Medulla oblongata (tissue), 1 donor: ENCODE measurements around the gene CCR7.

Experiments
- DNase-seq: peaks from one replicate; pipeline ENCODE4 v3.0.0-alpha.2; 2015; ENCODE audit errors: extremely low spot score

Gene CCR7

GRCh38 chr17:40561871-40562611, 3.2 kb downstream of the CCR7 start:
- no peak for DNase-seq

DNA sequence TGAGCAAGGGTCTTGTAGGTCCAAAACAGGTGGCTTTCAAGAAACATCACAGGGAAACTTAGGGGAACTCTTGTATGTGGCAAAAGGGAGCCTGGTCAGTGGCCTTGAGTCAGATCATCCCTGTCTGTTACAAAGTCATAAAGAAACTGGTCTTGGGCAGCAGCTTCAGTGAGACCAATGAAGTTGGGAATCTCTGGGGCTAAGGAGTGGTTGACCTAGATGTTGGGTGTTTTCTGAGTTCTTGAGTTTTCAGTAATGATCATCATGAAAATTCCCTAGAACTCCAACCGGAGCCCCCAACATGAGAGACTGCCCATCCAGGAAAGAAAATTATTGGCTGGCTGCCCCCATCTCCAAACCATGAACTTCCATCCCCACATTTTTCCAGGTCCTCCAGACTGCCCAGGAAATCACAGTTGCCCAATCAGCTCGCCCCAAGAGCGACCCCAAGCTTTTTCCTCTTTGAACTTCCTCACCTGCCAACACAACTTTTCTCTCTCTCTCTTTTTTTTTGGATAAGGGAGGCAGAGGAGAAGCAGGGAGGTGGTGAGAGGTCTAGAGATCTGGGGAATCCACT, 3.9 kb downstream of the CCR7 start:
- no peak for DNase-seq

- DNase-seq: no peak
Measured at GRCh38 chr17:40560592-40561293, 4.5 kb downstream of the CCR7 start.

GRCh38 chr17:40559954-40560591, 5.2 kb downstream of the CCR7 start:
- DNase-seq: peak; percentile 89

GRCh38 chr17:40559564-40559916, 5.7 kb downstream of the CCR7 start:
- no peak for DNase-seq

GRCh38 chr17:40558890-40559563, 6.2 kb downstream of the CCR7 start:
- DNase-seq: no peak

DNA sequence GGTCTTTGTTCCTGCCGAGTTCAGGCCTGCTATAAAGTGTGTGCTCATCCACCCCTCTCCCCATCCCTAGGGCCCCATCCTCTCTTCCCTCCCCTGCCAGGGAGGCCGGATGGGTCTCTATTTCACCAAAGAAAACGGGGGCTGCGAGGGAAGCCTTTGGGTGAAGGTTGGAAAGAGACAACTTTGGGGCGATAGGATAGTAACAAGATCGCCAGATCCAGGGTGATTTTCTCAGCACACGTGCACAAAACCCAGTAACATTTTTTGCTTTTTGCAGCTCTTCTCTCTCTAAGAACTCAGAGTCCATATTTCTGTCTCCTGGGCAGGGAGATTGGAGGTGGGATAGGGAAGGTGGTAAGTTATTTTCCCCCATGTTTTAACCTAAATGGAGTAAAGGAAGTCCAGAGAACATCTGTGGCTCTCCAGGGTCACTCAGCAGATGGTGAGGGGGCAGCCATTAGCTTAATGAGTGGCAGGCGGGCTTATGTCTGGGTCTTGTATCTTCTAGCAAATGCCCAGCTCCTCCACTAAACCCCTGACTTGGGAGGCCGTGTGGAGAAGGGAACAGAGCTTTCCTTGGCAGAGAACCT, 6.9 kb downstream of the CCR7 start:
- no peak for DNase-seq

GRCh38 chr17:40557531-40558299, 7.6 kb downstream of the CCR7 start:
- DNase-seq: peak; percentile 24

DNA sequence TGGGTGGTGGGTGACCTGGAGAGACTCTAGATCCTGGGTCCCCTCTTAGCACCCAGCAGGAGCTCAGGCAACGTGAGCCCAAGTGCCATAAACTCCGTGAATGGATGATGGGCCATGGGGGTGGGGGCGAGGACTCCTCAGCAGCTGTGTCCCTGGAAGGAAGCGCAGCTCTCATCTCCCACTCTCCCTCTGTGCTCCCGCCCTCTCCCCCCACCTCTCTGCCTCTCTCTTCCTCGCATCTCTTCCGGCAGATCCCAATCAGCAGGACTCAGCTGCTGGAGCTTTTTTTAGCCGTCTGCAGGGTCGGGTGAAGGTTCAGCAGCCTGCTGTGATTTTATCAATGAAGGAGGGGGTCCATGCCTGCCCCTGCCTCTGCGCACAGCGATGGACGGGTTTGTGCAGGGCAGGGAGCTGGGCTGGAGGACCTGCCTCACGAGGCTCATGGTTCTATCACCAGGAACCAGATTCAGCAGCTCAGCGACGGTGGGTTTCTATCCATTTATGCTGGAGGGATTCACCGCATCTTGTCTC, 8.3 kb downstream of the CCR7 start:
- DNase-seq: no peak

GRCh38 chr17:40556198-40556661, 9.0 kb downstream of the CCR7 start:
- no peak for DNase-seq

DNA sequence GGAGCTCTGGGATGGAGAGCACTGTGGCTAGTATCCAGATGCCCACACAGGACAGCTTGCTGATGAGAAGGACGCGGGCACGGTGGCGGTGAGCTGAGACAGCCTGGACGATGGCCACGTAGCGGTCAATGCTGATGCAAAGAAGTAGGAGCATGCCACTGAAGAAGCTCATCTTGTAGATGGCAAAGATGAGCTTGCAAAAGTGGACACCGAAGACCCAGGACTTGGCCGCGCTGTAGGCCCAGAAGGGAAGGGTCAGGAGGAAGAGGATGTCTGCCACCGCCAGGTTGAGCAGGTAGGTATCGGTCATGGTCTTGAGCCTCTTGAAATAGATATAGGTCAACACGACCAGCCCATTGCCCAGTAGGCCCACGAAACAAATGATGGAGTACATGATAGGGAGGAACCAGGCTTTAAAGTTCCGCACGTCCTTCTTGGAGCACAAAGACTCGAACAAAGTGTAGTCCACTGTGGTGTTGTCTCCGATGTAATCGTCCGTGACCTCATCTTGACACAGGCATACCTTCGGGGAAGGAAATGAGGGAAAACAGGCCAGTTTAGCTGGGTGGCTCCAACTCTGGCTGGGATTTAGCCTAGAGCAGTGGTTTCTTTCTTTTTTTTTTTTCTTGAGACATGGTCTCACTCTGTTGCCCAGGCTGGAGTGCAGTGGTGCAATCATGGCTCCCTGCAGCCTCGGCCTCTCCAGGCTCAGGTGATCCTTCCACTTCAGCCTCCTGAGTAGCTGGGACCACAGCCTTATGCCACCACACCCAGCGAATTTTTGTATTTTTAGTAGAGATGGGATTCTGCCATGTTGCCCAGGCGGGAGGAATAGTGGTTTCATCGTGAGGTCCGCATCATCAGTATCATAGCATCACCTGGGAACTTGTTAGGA, 9.7 kb downstream of the CCR7 start:
- no peak for DNase-seq

DNA sequence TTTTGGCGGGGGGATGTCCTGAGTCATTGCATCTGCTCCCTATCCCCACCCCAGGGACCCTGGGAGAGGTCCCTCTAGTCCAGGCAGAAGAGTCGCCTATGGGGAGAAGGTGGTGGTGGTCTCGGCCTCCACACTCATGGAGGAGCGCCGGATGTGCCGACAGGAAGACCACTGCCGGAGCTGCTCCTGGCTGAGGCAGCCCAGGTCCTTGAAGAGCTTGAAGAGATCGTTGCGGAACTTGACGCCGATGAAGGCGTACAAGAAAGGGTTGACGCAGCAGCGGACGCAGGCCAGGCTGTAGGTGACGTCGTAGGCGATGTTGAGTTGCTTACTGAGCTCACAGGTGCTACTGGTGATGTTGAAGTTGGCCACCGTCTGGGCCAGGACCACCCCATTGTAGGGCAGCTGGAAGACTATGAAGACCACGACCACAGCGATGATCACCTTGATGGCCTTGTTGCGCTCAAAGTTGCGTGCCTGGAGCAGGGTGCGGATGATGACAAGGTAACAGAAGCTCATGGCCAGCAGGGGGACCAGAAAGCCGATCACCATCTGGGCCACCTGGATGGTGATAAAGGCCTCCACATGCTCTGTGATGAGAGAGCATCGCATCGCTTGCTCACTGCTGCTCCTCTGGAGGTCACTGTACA, 10.5 kb downstream of the CCR7 start:
- no peak for DNase-seq

DNA sequence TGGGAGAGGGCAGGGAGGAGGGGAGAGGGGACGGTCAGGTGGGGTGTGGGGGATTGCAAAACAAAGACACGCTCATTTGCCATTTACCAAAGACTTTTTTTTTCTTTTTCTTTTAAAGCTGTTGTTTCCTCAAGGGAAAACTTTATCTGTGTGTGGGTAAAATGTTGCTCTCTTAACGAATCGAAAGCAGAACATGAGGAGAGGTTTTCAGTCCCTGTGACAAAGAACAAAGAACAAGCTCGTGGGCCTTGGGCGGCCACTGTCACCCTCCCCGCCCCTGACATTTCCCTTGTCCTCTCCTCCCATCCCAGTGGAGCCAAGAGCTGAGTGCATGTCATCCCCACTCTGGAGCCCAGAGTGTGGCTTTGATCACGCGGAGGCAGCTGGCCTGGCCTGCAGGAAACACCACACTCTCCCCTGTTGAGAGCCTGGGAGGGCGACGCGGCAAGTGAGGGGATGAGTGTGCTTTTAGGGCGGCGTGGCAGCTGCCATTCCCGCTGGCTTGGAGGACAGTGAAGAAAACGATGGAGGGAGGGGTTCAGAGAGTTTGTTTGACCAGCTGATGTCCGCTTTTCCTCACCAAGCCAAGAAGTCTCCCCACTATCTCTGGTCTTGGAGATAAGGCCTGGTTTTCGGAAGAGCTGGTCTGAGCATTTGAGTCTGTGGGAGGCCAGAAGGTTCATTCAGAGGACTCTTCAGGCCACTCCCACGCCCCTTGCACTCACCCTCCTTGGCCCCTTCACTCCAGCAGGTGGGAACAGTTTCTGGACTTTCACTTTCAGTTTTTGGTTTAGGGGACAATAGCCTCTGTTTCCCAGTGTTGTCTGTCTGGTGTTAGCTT, 11.4 kb downstream of the CCR7 start:
- peak; percentile 90 for DNase-seq

DNA sequence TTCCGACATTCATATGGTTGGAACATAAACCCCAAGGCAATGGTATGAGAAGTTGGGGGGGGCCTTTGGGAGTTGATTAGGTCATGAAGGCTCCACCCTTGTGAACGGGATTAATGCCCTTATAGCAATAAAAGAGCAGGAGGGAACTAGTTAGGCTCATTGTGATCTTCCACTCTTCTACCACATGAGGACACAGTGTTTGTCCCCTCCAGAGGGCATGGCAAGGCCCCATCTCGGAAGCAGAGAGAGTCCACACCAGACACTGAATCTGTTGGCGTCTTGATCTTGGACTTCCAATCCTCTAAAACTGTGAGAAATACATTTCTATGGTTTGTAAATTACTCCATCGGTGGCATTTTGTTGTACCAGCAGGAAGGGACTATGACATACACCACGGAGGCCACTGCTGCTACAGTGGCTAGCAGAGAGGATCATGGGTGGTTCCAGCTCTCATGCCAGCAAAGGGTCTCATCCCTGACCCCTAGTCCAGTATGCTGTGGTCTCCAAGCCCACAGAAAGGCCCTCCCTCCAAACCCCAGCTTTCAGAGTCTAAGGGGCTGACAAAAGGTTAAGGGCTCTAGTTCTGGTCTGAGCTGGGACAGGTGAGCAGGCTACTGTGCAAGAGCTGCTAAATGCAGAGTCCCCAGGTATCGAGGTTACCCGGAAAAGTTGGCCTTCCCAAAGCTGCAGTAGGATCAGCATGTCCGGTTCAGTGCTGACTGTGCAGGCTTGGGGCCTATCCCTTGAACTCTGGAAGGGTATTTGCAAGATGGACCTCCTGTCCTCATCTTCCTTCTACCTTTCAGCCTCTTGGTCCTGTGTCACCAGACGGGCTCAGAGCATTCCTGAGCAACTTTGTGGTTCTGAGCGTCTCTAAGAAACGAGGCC, 12.2 kb downstream of the CCR7 start:
- no peak for DNase-seq

GRCh38 chr17:40551879-40552768, 13.1 kb downstream of the CCR7 start:
- peak; percentile 33 for DNase-seq
